Activated T-helper 1 cell treated with anti-CD3 and anti-CD28 coated beads, Interleukin-12 subunit alpha, Interleukin-12 subunit beta, Interleukin-2, Interleukin-4 antibody, amounts not matched to agents 30 ng/mL and 10 ng/mL and 1 ng/mL, durations not matched to agents 14 hours and 24 hours and 36 hours (primary cell): ENCODE measurements around the gene IFITM2. TPM values are rescaled to one million over a fixed set of nuclear protein-coding genes. Genes with fewer than 3 reads are reported as not detected.
"Not testable (repeated sequence)": the region's sequence is repeated elsewhere in the genome, so short reads cannot be mapped to it uniquely, and the experiment has no call there.

Experiments
- DNase-seq: peaks from one replicate; pipeline ENCODE4 v3.0.0; 2021; ENCODE audit warnings: low spot score
- H3K27ac Mint-ChIP-seq: one replicate; pipeline ENCODE4 v1.8.0; 2021; ENCODE audit warnings: mild to moderate bottlenecking, mixed read lengths
- H3K27me3 Mint-ChIP-seq: one replicate; pipeline ENCODE4 v1.8.0; 2022; ENCODE audit warnings: mild to moderate bottlenecking, moderate library complexity, mixed read lengths; ENCODE audit not compliant: insufficient read depth
- H3K36me3 Mint-ChIP-seq: one replicate; pipeline ENCODE4 v1.8.0; 2021; ENCODE audit warnings: low read depth, mixed read lengths
- H3K4me1 Mint-ChIP-seq: one replicate; pipeline ENCODE4 v1.8.0; 2021; ENCODE audit warnings: low read depth, mixed read lengths
- H3K4me3 Mint-ChIP-seq: one replicate; pipeline ENCODE4 v1.8.0; 2021; ENCODE audit warnings: mild to moderate bottlenecking, moderate library complexity, mixed read lengths
- H3K9me3 Mint-ChIP-seq: one replicate; pipeline ENCODE4 v1.8.0; 2021; ENCODE audit warnings: mixed read lengths
- intact Hi-C: fragments of 100-400 bp; cut with micrococcal nuclease; formaldehyde crosslinking; loops from one replicate; pipeline ENCODE4 v1.15.1; 2024
- total RNA-seq: library from RNA; stranded (reverse); gene quantifications from 2 replicates; pipeline ENCODE4 v1.2.3, GENCODE V29; 2022

Gene IFITM2
- total RNA-seq = 494 and 521 TPM in 2 replicates

GRCh38 chr11:307766-308708 lies at the start of gene IFITM2:
TSS of gene IFITM2 (plus strand) at chr11:307816. CDS start at chr11:308193, 377 bp downstream.
- peak; percentile 61 for DNase-seq
- H3K4me1 Mint-ChIP-seq = peaks cover 44% of the 10 kb centered on the region
- peak within 1 kb of the TSS; percentile 92 for H3K4me3 Mint-ChIP-seq
- H3K27ac Mint-ChIP-seq = peak within 1 kb of the TSS; percentile 95
- not testable (repeated sequence) for H3K27me3 Mint-ChIP-seq, H3K36me3 Mint-ChIP-seq, H3K9me3 Mint-ChIP-seq
- intact Hi-C loops = loop anchor here (1.0 to 5.0 kb wide), 6 partner anchors 12 to 209 kb away; partner anchors contain the start of genes IFITM3 and PGGHG

GRCh38 chr11:259413-259812 lies 48.2 kb upstream of the IFITM2 start:
- Mint-ChIP-seq H3K27ac (no peak overlapping the region), H3K27me3 (peaks cover 10% of the 10 kb centered on the region), H3K4me3 (no peak overlapping the region), H3K4me1 (no peaks in the 10 kb centered on the region), H3K36me3 (peaks cover 1% of the 10 kb centered on the region), H3K9me3 (no peaks in the 10 kb centered on the region)
- intact Hi-C loops = no loop called here
- DNase-seq = no peak

GRCh38 chr11:261624-262023 lies 46.0 kb upstream of the IFITM2 start:
- DNase-seq = no peak
- Mint-ChIP-seq H3K27ac (no peak overlapping the region), H3K4me3 (no peak overlapping the region), H3K9me3 (no peaks in the 10 kb centered on the region), H3K4me1 (no peaks in the 10 kb centered on the region), H3K27me3 (peaks cover 10% of the 10 kb centered on the region), H3K36me3 (no peaks in the 10 kb centered on the region)
- intact Hi-C loops = no loop called here

GRCh38 chr11:266676-267439 lies 40.8 kb upstream of the IFITM2 start:
- intact Hi-C loops = loop anchor here (5.0 kb wide), 2 partner anchors 310 to 530 kb away; partner anchors contain the start of genes PHRF1 and SLC25A22
- Mint-ChIP-seq H3K4me1 (peaks cover 31% of the 10 kb centered on the region), H3K27ac (peak overlapping the region; percentile 89), H3K9me3 (no peaks in the 10 kb centered on the region), H3K4me3 (peak overlapping the region; percentile 75), H3K36me3 (peaks cover 1% of the 10 kb centered on the region), H3K27me3 (peaks cover 6% of the 10 kb centered on the region)
- DNase-seq = no peak

GRCh38 chr11:267491-267994 lies 40.1 kb upstream of the IFITM2 start:
- Mint-ChIP-seq H3K4me1 (peaks cover 31% of the 10 kb centered on the region), H3K36me3 (peaks cover 1% of the 10 kb centered on the region), H3K27ac (peak overlapping the region; percentile 97), H3K27me3 (peaks cover 6% of the 10 kb centered on the region), H3K4me3 (peak overlapping the region; percentile 88), H3K9me3 (no peaks in the 10 kb centered on the region)
- no peak for DNase-seq
- intact Hi-C loops = loop anchor here (5.0 kb wide), 2 partner anchors 310 to 530 kb away; partner anchors contain the start of genes PHRF1 and SLC25A22

- not testable (repeated sequence) for H3K9me3 Mint-ChIP-seq, H3K36me3 Mint-ChIP-seq, H3K27me3 Mint-ChIP-seq
- Mint-ChIP-seq H3K4me3 (peak overlapping the region; percentile 88), H3K27ac (peak overlapping the region; percentile 97), H3K4me1 (peaks cover 31% of the 10 kb centered on the region)
- intact Hi-C loops = loop anchor here (1.0 to 5.0 kb wide), 12 partner anchors 9 to 529 kb away; partner anchors contain the start of genes BET1L, PGGHG, PHRF1 and PSMD13
- peak; percentile 61 for DNase-seq
Observed at GRCh38 chr11:268716-269145, 38.9 kb upstream of the IFITM2 start.

- no peaks in the 10 kb centered on the region for H3K9me3 Mint-ChIP-seq
- H3K4me3 Mint-ChIP-seq = peak overlapping the region; percentile 88
- peak; percentile 53 for DNase-seq
- H3K27me3 Mint-ChIP-seq = peaks cover 6% of the 10 kb centered on the region
- peak overlapping the region; percentile 97 for H3K27ac Mint-ChIP-seq
- peaks cover 1% of the 10 kb centered on the region for H3K36me3 Mint-ChIP-seq
- H3K4me1 Mint-ChIP-seq = peaks cover 31% of the 10 kb centered on the region
- intact Hi-C loops = loop anchor here (1.0 to 5.0 kb wide), 12 partner anchors 8 to 528 kb away; partner anchors contain the start of genes BET1L, PGGHG, PHRF1 and PSMD13
Observed at GRCh38 chr11:269146-269890, 38.3 kb upstream of the IFITM2 start.

- H3K27ac Mint-ChIP-seq = peak overlapping the region; percentile 97
- peaks cover 14% of the 10 kb centered on the region for H3K27me3 Mint-ChIP-seq
- peaks cover 31% of the 10 kb centered on the region for H3K4me1 Mint-ChIP-seq
- no peaks in the 10 kb centered on the region for H3K9me3 Mint-ChIP-seq
- DNase-seq = no peak
- intact Hi-C loops = no loop called here
- H3K36me3 Mint-ChIP-seq = peaks cover 7% of the 10 kb centered on the region
- H3K4me3 Mint-ChIP-seq = no peak overlapping the region
Observed at GRCh38 chr11:270451-271318, 36.9 kb upstream of the IFITM2 start.

GRCh38 chr11:271319-271715 lies 36.3 kb upstream of the IFITM2 start:
- Mint-ChIP-seq H3K4me3 (no peak overlapping the region), H3K27ac (no peak overlapping the region), H3K4me1 (peaks cover 32% of the 10 kb centered on the region), H3K9me3 (peaks cover 4% of the 10 kb centered on the region), H3K36me3 (peaks cover 11% of the 10 kb centered on the region), H3K27me3 (peaks cover 18% of the 10 kb centered on the region)
- no peak for DNase-seq
- intact Hi-C loops = no loop called here

GRCh38 chr11:272195-272930 lies 35.3 kb upstream of the IFITM2 start:
- Mint-ChIP-seq H3K27ac (peak overlapping the region; percentile 19), H3K27me3 (peaks cover 24% of the 10 kb centered on the region), H3K4me1 (peaks cover 40% of the 10 kb centered on the region), H3K4me3 (no peak overlapping the region), H3K9me3 (peaks cover 9% of the 10 kb centered on the region), H3K36me3 (peaks cover 17% of the 10 kb centered on the region)
- no peak for DNase-seq
- intact Hi-C loops = no loop called here

- Mint-ChIP-seq H3K4me1 (peaks cover 40% of the 10 kb centered on the region), H3K4me3 (no peak overlapping the region), H3K27me3 (peaks cover 24% of the 10 kb centered on the region), H3K27ac (no peak overlapping the region), H3K9me3 (peaks cover 11% of the 10 kb centered on the region), H3K36me3 (peaks cover 20% of the 10 kb centered on the region)
- intact Hi-C loops = no loop called here
- no peak for DNase-seq
Observed at GRCh38 chr11:272931-273198, 34.8 kb upstream of the IFITM2 start.
